Measurements from ENCODE around the gene ZKSCAN1.

Gene ZKSCAN1

GRCh38 chr7:100088621-100089457 is 73.4 kb downstream of the ZKSCAN1 start, which contains the start of gene COPS6:
Gene COPS6 (plus strand): TSS chr7:100088969. CDS start chr7:100088991, 22 bp downstream.
- Histone ChIP-seq H3K27ac (replicated peaks) (peak within 1 kb of the TSS; percentile 80), H3K4me3 (replicated peaks; ENCODE audit: insufficient read depth, low read length) (peak within 1 kb of the TSS; percentile 94), H3K27me3 (ENCODE audit: insufficient read depth, poor library complexity, severe bottlenecking) (no peaks in the 10 kb centered on the region)
- DNase-seq (ENCODE audit: low read depth in 1 of 2, low spot score in 1 of 2): peak; percentile 67 to 79
- TF ChIP-seq POLR2AphosphoS5 (IDR thresholded peaks at IDR 0.05; ENCODE audit: low read depth): peak; percentile 91
- peak; percentile 46 for TF ChIP-seq REST (IDR thresholded peaks at IDR 0.05; ENCODE audit: insufficient replicate concordance, low read depth)
- no peak for TF ChIP-seq CTCF (IDR thresholded peaks at IDR 0.05; ENCODE audit: insufficient read depth, low read length)

GRCh38 chr7:100089458-100090196 is 74.2 kb downstream of the ZKSCAN1 start:
- TF ChIP-seq SPI1 (IDR thresholded peaks at IDR 0.05; ENCODE audit: borderline replicate concordance, low read depth) (no peak), REST (IDR thresholded peaks at IDR 0.05; ENCODE audit: insufficient replicate concordance, low read depth) (no peak), GABPA (IDR thresholded peaks at IDR 0.05; ENCODE audit: low read depth) (no peak), POLR2AphosphoS5 (IDR thresholded peaks at IDR 0.05; ENCODE audit: low read depth) (no peak), CTCF (IDR thresholded peaks at IDR 0.05; ENCODE audit: insufficient read depth, low read length) (no peak)
- Histone ChIP-seq H3K27me3 (ENCODE audit: insufficient read depth, poor library complexity, severe bottlenecking) (no peaks in the 10 kb centered on the region), H3K27ac (replicated peaks) (peak overlapping the region; percentile 80), H3K4me3 (replicated peaks; ENCODE audit: insufficient read depth, low read length) (peak overlapping the region; percentile 94)
- DNase-seq (ENCODE audit: low read depth in 1 of 2, low spot score in 1 of 2): no peak

- TF ChIP-seq SPI1 (IDR thresholded peaks at IDR 0.05; ENCODE audit: borderline replicate concordance, low read depth) (no peak), GABPA (IDR thresholded peaks at IDR 0.05; ENCODE audit: low read depth) (no peak), REST (IDR thresholded peaks at IDR 0.05; ENCODE audit: insufficient replicate concordance, low read depth) (no peak), CTCF (IDR thresholded peaks at IDR 0.05; ENCODE audit: insufficient read depth, low read length) (no peak), POLR2AphosphoS5 (IDR thresholded peaks at IDR 0.05; ENCODE audit: low read depth) (no peak; the same call in 1 of the 2 replicates)
- Histone ChIP-seq H3K4me3 (replicated peaks; ENCODE audit: insufficient read depth, low read length) (no peak overlapping the region), H3K27ac (replicated peaks) (no peak overlapping the region), H3K27me3 (ENCODE audit: insufficient read depth, poor library complexity, severe bottlenecking) (no peaks in the 10 kb centered on the region)
- no peak for DNase-seq (ENCODE audit: low read depth in 1 of 2, low spot score in 1 of 2)
These were observed 75.4 kb downstream of the ZKSCAN1 start for GRCh38 chr7:100090527-100091410.
